IMR-90 (cell line): Measurements from ENCODE around the gene SNTG2. TPM values are rescaled to one million over a fixed set of nuclear protein-coding genes. Genes with fewer than 3 reads are reported as not detected.
A peak's percentile ranks its signal among the peaks of the same experiment; 100 is the strongest.

ENCODE experiments used
- ATAC-seq: fragments of 200-7000 bp; cut with Tn5 transposase; 2 replicates; pipeline ENCODE4 v1.9.1; 2020; ENCODE audit warnings: low read depth, mild to moderate bottlenecking, moderate library complexity
- BruUV-seq: library from RNA; stranded (reverse); fragments of 400-500 nt; replicated peaks from 2 replicates; lab custom pipeline; 2021; lab: Mats Ljungman, UMichigan
- CTCF ChIA-PET: fragments of 300-600 bp; formaldehyde crosslinking; extraction: SDS; loops from one replicate; lab custom pipeline; 2021; ENCODE audit warnings: antibody characterized with exemption; lab: Yijun Ruan, JAX
- POLR2A ChIA-PET: fragments of 300-600 bp; sonication (Branson Sonifier 250); formaldehyde crosslinking; loops from one replicate; lab custom pipeline; 2022; ENCODE audit warnings: antibody characterized with exemption; ENCODE audit not compliant: unreplicated experiment; lab: Charles Lee
- DNase-seq: peaks from one replicate; pipeline ENCODE4 v3.0.0; 2013
- H2AFZ ChIP-seq: replicated peaks from 2 replicates; pipeline ENCODE3; 2013; ENCODE audit warnings: low read length, mild to moderate bottlenecking; ENCODE audit not compliant: poor library complexity
- H2AK5ac ChIP-seq: 2 replicates; pipeline ENCODE4 v1.6.1; 2013; ENCODE audit warnings: low read depth, low read length, inconsistent platforms
- H2AK9ac ChIP-seq: replicated peaks from 2 replicates; pipeline ENCODE3; 2013; ENCODE audit warnings: mild to moderate bottlenecking, low read depth, low read length, moderate library complexity; ENCODE audit not compliant: poor library complexity
- H2BK120ac ChIP-seq: 2 replicates; pipeline ENCODE4 v1.6.1; 2013; ENCODE audit warnings: low read depth, low read length, inconsistent platforms
- H2BK15ac ChIP-seq: 3 replicates; pipeline ENCODE4 v1.6.1; 2013; ENCODE audit warnings: low read depth, low read length, inconsistent platforms
- H2BK20ac ChIP-seq: 2 replicates; pipeline ENCODE4 v1.6.1; 2013; ENCODE audit warnings: low read depth, mild to moderate bottlenecking, inconsistent platforms, low read length, moderate library complexity
- H2BK5ac ChIP-seq: 2 replicates; pipeline ENCODE4 v1.6.1; 2013; ENCODE audit warnings: mild to moderate bottlenecking, low read depth, low read length, inconsistent platforms; ENCODE audit not compliant: poor library complexity, severe bottlenecking
- H3K14ac ChIP-seq: replicated peaks from 2 replicates; pipeline ENCODE4 v1.6.1; 2013; ENCODE audit warnings: low read depth, low read length, inconsistent platforms
- H3K18ac ChIP-seq: 2 replicates; pipeline ENCODE4 v1.6.1; 2013; ENCODE audit warnings: low read depth, low read length, control low read depth
- H3K23ac ChIP-seq: 2 replicates; pipeline ENCODE4 v1.6.1; 2013; ENCODE audit warnings: low read depth, low read length, inconsistent platforms
- H3K27ac ChIP-seq: 2 replicates; pipeline ENCODE4 v1.5.1; 2013; ENCODE audit warnings: mild to moderate bottlenecking, control low read depth, low read length; ENCODE audit not compliant: insufficient read depth
- H3K27me3 ChIP-seq: 2 replicates; pipeline ENCODE4 v1.6.1; 2013; ENCODE audit warnings: low read length; ENCODE audit not compliant: control insufficient read depth, insufficient read depth
- H3K36me3 ChIP-seq: 2 replicates; pipeline ENCODE4 v1.6.1; 2013; ENCODE audit warnings: low read length, mixed read lengths; ENCODE audit not compliant: control insufficient read depth, insufficient read depth
- H3K4ac ChIP-seq: 2 replicates; pipeline ENCODE4 v1.6.1; 2013; ENCODE audit warnings: low read depth, low read length, inconsistent platforms
- H3K4me1 ChIP-seq: 2 replicates; pipeline ENCODE4 v1.6.1; 2013; ENCODE audit warnings: low read length, mixed read lengths; ENCODE audit not compliant: control insufficient read depth, insufficient read depth
- H3K4me2 ChIP-seq: 2 replicates; pipeline ENCODE4 v1.6.1; 2013; ENCODE audit warnings: low read depth, mild to moderate bottlenecking, control low read depth, low read length, moderate library complexity
- H3K4me3 ChIP-seq: 2 replicates; pipeline ENCODE4 v1.5.1; 2013; ENCODE audit warnings: low read depth, mild to moderate bottlenecking, control low read depth, low read length, moderate library complexity; ENCODE audit not compliant: insufficient read depth
- H3K56ac ChIP-seq: 2 replicates; pipeline ENCODE4 v1.6.1; 2013; ENCODE audit warnings: low read length, inconsistent platforms; ENCODE audit not compliant: insufficient read depth; ENCODE audit errors: extremely low read depth
- H3K79me1 ChIP-seq, 2 experiments: 2 replicates each; pipeline ENCODE4 v1.6.1; 2013; ENCODE audit warnings: low read length in 2 of 2, inconsistent platforms in 1 of 2, low read depth in 1 of 2
- H3K9ac ChIP-seq: 2 replicates; pipeline ENCODE4 v1.6.1; 2013; ENCODE audit warnings: low read depth, low read length, control low read depth
- H3K9me1 ChIP-seq: 2 replicates; pipeline ENCODE4 v1.6.1; 2013; ENCODE audit warnings: low read length, inconsistent platforms; ENCODE audit not compliant: insufficient read depth
- H3K9me3 ChIP-seq: 2 replicates; pipeline ENCODE4 v1.6.1; 2013; ENCODE audit warnings: low read length; ENCODE audit not compliant: control insufficient read depth, insufficient read depth
- H4K20me1 ChIP-seq: 2 replicates; pipeline ENCODE4 v1.6.1; 2013; ENCODE audit warnings: low read length, inconsistent platforms; ENCODE audit not compliant: insufficient read depth
- H4K5ac ChIP-seq: 2 replicates; pipeline ENCODE4 v1.6.1; 2013; ENCODE audit warnings: mild to moderate bottlenecking, low read depth, low read length, control low read depth
- H4K8ac ChIP-seq, 2 experiments: 2 replicates each; pipeline ENCODE4 v1.6.1; 2013; ENCODE audit warnings: low read depth in 2 of 2, low read length in 2 of 2, control low read depth in 1 of 2, inconsistent platforms in 1 of 2
- H4K91ac ChIP-seq: 2 replicates; pipeline ENCODE4 v1.6.1; 2013; ENCODE audit warnings: low read depth, low read length, inconsistent platforms; ENCODE audit not compliant: insufficient read depth
- BHLHE40 ChIP-seq: fragments of 150-350 bp; IDR thresholded peaks from 2 replicates; pipeline ENCODE4 v1.6.1; 2016; ENCODE audit warnings: mild to moderate bottlenecking, low read depth, low read length
- CEBPB ChIP-seq: IDR thresholded peaks from 2 replicates; pipeline ENCODE4 v1.6.1; 2012; ENCODE audit warnings: low read depth, low read length, improper control_type of control experiment
- CHD1 ChIP-seq: IDR thresholded peaks from 2 replicates; pipeline ENCODE4 v1.6.1; 2012; ENCODE audit warnings: low read depth, low read length, improper control_type of control experiment
- CTCF ChIP-seq: conservative IDR thresholded peaks from 2 replicates; pipeline ENCODE4 v1.5.1; 2012; ENCODE audit warnings: mild to moderate bottlenecking, low read depth, low read length, improper control_type of control experiment
- ELK1 ChIP-seq: fragments of 150-350 bp; IDR thresholded peaks from 2 replicates; pipeline ENCODE4 v1.6.1; 2016; ENCODE audit warnings: low read depth, mild to moderate bottlenecking, low read length, moderate library complexity, borderline replicate concordance
- FOS ChIP-seq: fragments of 150-350 bp; IDR thresholded peaks from 2 replicates; pipeline ENCODE4 v1.6.1; 2016; ENCODE audit warnings: low read depth, low read length
- MAFK ChIP-seq: IDR thresholded peaks from 2 replicates; pipeline ENCODE4 v1.6.1; 2012; ENCODE audit warnings: low read depth, low read length, improper control_type of control experiment
- MAZ ChIP-seq: IDR thresholded peaks from 2 replicates; pipeline ENCODE4 v1.6.1; 2012; ENCODE audit warnings: low read depth, mild to moderate bottlenecking, low read length, improper control_type of control experiment, moderate library complexity, borderline replicate concordance
- MXI1 ChIP-seq: IDR thresholded peaks from 2 replicates; pipeline ENCODE4 v1.6.1; 2012; ENCODE audit warnings: low read depth, mild to moderate bottlenecking, low read length, moderate library complexity, borderline replicate concordance
- NFE2L2 ChIP-seq: fragments of 150-350 bp; IDR thresholded peaks from 2 replicates; pipeline ENCODE4 v1.6.1; 2016; ENCODE audit warnings: low read depth, mild to moderate bottlenecking, low read length
- POLR2A ChIP-seq: IDR thresholded peaks from 2 replicates; pipeline ENCODE4 v1.6.1; 2012; ENCODE audit warnings: mild to moderate bottlenecking, low read depth, low read length
- RAD21 ChIP-seq: IDR thresholded peaks from 2 replicates; pipeline ENCODE4 v1.6.1; 2012; ENCODE audit warnings: low read length, improper control_type of control experiment
- RCOR1 ChIP-seq: IDR thresholded peaks from 2 replicates; pipeline ENCODE4 v1.6.1; 2012; ENCODE audit warnings: mild to moderate bottlenecking, low read length, improper control_type of control experiment; ENCODE audit not compliant: insufficient replicate concordance
- RFX5 ChIP-seq: IDR thresholded peaks from 2 replicates; pipeline ENCODE4 v1.8.0; 2012; ENCODE audit warnings: low read depth, mild to moderate bottlenecking, low read length, moderate library complexity
- SMC3 ChIP-seq: fragments of 150-350 bp; IDR thresholded peaks from 2 replicates; pipeline ENCODE4 v1.6.1; 2016; ENCODE audit warnings: low read depth, mild to moderate bottlenecking, antibody characterized with exemption, low read length, moderate library complexity
- USF2 ChIP-seq: fragments of 150-350 bp; IDR thresholded peaks from 2 replicates; pipeline ENCODE4 v1.6.1; 2017; ENCODE audit warnings: mild to moderate bottlenecking, antibody characterized with exemption, low read length, low read depth
- WGBS, 2 experiments: methylation state at CpG; one replicate each; pipeline versions ENCODE4 v1.1.5 to v1.1.7; 2013; ENCODE audit warnings: missing lambda C conversion rate in 2 of 2; ENCODE audit not compliant: insufficient read length in 1 of 2; ENCODE audit errors: extremely low coverage in 2 of 2; 5-methylcytosine and 5-hydroxymethylcytosine counted together
- dilution Hi-C: fragments of 300-500 bp; cut with HindIII; formaldehyde crosslinking; loops from one replicate; pipeline ENCODE4 v1.14.3; 2018; ENCODE audit warnings: low sequenced_read_pairs; ENCODE audit not compliant: unreplicated experiment
- in situ Hi-C: fragments of 300-500 bp; cut with MboI; formaldehyde crosslinking; loops from 3 replicates; pipeline ENCODE4 v1.14.3; 2019; ENCODE audit warnings: low sequenced_read_pairs, inconsistent platforms, mixed read lengths
- intact Hi-C: fragments of 100-400 bp; cut with micrococcal nuclease; formaldehyde crosslinking; loops from 2 replicates; pipeline ENCODE4 v1.10.0; 2022
- polyA plus RNA-seq, 3 experiments: library from polyadenylated mRNA; depleted of rRNA; stranded (reverse); fragments of >200 nt; gene quantifications; 2 replicates each; pipeline ENCODE4 v1.2.3, GENCODE V29; 2012; ENCODE audit warnings: low replicate concordance in 1 of 3
- total RNA-seq: library from RNA; depleted of rRNA; stranded (reverse); fragments of >200 nt; gene quantifications from 2 replicates; pipeline ENCODE4 v1.2.3, GENCODE V29; 2012

SNTG2 gene
- total and polyA plus RNA-seq, 2 of the 4 experiments (the other 2 are of a cell fraction), result under 0.01 to 0.17 TPM

GRCh38 chr2:1104364-1104763 lies 153.7 kb downstream of the SNTG2 start:
- intact Hi-C loops, result no loop called here
- ATAC-seq (no peak), DNase-seq (no peak)
- no peak overlapping the region for H3K56ac ChIP-seq
- H4K20me1 ChIP-seq, result no peaks in the 10 kb centered on the region
- no peak overlapping the region for H4K5ac ChIP-seq
- H3K4ac ChIP-seq, result no peak overlapping the region
- no peak overlapping the region for H2BK15ac ChIP-seq
- no peak overlapping the region for H3K27ac ChIP-seq
- H3K9ac ChIP-seq, result no peak overlapping the region
- H3K9me1 ChIP-seq, result no peaks in the 10 kb centered on the region
- no peak overlapping the region for H3K23ac ChIP-seq
- ChIA-PET CTCF (interaction anchor here (1.3 kb wide), 1 partner anchor 17 kb away, joined by 3 read pairs; no protein-coding TSS in a partner anchor), POLR2A (no interaction called here)
- dilution Hi-C loops, result no loop called here
- in situ Hi-C loops, result no loop called here
- H4K91ac ChIP-seq, result no peak overlapping the region
- no peaks in the 10 kb centered on the region for H3K4me1 ChIP-seq
- no peak overlapping the region for H2BK20ac ChIP-seq
- TF ChIP-seq FOS (no peak), POLR2A (no peak), RAD21 (no peak), MAFK (no peak), USF2 (no peak), MXI1 (no peak), CHD1 (no peak), SMC3 (no peak), RFX5 (no peak), CEBPB (no peak), ELK1 (no peak), CTCF (no peak), RCOR1 (no peak), MAZ (no peak), NFE2L2 (no peak), BHLHE40 (no peak)
- no peak overlapping the region for H2AK9ac ChIP-seq
- H3K18ac ChIP-seq, result no peak overlapping the region
- H3K36me3 ChIP-seq, result no peaks in the 10 kb centered on the region
- BruUV-seq, result no TSS peak
- H2AFZ ChIP-seq, result peak overlapping the region; percentile 43
- no peak overlapping the region for H3K4me2 ChIP-seq
- no peak overlapping the region for H2BK5ac ChIP-seq
- H2BK120ac ChIP-seq, result no peak overlapping the region
- H3K27me3 ChIP-seq, result no peaks in the 10 kb centered on the region
- 34% methylated on average over 3 of the region's 8 CpGs; no CpG with 5 or more reads in 1 of the 2 experiments for WGBS, 2 experiments
- H3K4me3 ChIP-seq, result no peak overlapping the region
- no peak overlapping the region for H3K14ac ChIP-seq
- H3K79me1 ChIP-seq, result no peaks in the 10 kb centered on the region
- H3K9me3 ChIP-seq, result peaks cover 4% of the 10 kb centered on the region; the same call in 1 of the 2 replicates
- no peak overlapping the region for H4K8ac ChIP-seq
- H2AK5ac ChIP-seq, result no peak overlapping the region
